Measurements from ENCODE around the gene ESR2. TPM values are rescaled to one million over a fixed set of nuclear protein-coding genes. Genes with fewer than 3 reads are reported as not detected.

ESR2 gene
- 0.31 to 0.44 TPM (median 0.43 TPM) in 3 replicates for total RNA-seq

GRCh38 chr14:64293976-64294671, at the start of gene ESR2:
ESR2 (minus strand) TSS chr14:64294371; CDS start chr14:64282985, 11,386 bp downstream.
- DNase-seq (ENCODE audit: low spot score in 2 of 2, unreplicated experiment in 2 of 2): peak; percentile 28 to 60
- peak within 1 kb of the TSS; percentile 70 for H3K4me3 Mint-ChIP-seq

GRCh38 chr14:64340560-64341196, 46.5 kb upstream of the ESR2 start:
- Mint-ChIP-seq H3K36me3 (peaks cover 5% of the 10 kb centered on the region), H3K4me3 (no peak overlapping the region), H3K4me1 (peaks cover 22% of the 10 kb centered on the region), H3K27ac (no peak overlapping the region), H3K9me3 (peaks cover 9% of the 10 kb centered on the region), H3K27me3 (ENCODE audit: low read depth) (no peaks in the 10 kb centered on the region)
- no peak for DNase-seq (ENCODE audit: low spot score in 2 of 2, unreplicated experiment in 2 of 2)
- TF ChIP-seq CTCF (IDR thresholded peaks at IDR 0.05; ENCODE audit: unreplicated experiment): no peak

More at GRCh38 chr14:64293976-64294671, at the start of gene ESR2:
- Mint-ChIP-seq H3K36me3 (no peaks in the 10 kb centered on the region), H3K27me3 (ENCODE audit: low read depth) (peaks cover 59% of the 10 kb centered on the region), H3K9me3 (no peaks in the 10 kb centered on the region), H3K27ac (no peak within 1 kb of the TSS), H3K4me1 (peaks cover 10% of the 10 kb centered on the region)
- no peak for TF ChIP-seq CTCF (IDR thresholded peaks at IDR 0.05; ENCODE audit: unreplicated experiment)

- DNase-seq (ENCODE audit: low spot score in 2 of 2, unreplicated experiment in 2 of 2): peak; percentile 86 to 90
- peak overlapping the region; percentile 94 for H3K27ac Mint-ChIP-seq
- H3K36me3 Mint-ChIP-seq: peaks cover 5% of the 10 kb centered on the region
- TF ChIP-seq CTCF (IDR thresholded peaks at IDR 0.05; ENCODE audit: unreplicated experiment): no peak
- H3K4me1 Mint-ChIP-seq: peaks cover 20% of the 10 kb centered on the region
- peaks cover 9% of the 10 kb centered on the region for H3K9me3 Mint-ChIP-seq
- H3K4me3 Mint-ChIP-seq: peak overlapping the region; percentile 87
- no peaks in the 10 kb centered on the region for H3K27me3 Mint-ChIP-seq (ENCODE audit: low read depth)
Measured at GRCh38 chr14:64338616-64339316, 44.6 kb upstream of the ESR2 start.

- Mint-ChIP-seq H3K9me3 (peaks cover 9% of the 10 kb centered on the region), H3K4me3 (peak overlapping the region; percentile 87), H3K27ac (peak overlapping the region; percentile 94), H3K27me3 (ENCODE audit: low read depth) (no peaks in the 10 kb centered on the region), H3K36me3 (peaks cover 5% of the 10 kb centered on the region), H3K4me1 (peaks cover 20% of the 10 kb centered on the region)
- TF ChIP-seq CTCF (IDR thresholded peaks at IDR 0.05; ENCODE audit: unreplicated experiment): no peak
- peak; percentile 69 to 80 for DNase-seq (ENCODE audit: low spot score in 2 of 2, unreplicated experiment in 2 of 2)
Measured at GRCh38 chr14:64337888-64338615, 43.9 kb upstream of the ESR2 start.

- DNase-seq (ENCODE audit: low spot score in 2 of 2, unreplicated experiment in 2 of 2): no peak
- TF ChIP-seq CTCF (IDR thresholded peaks at IDR 0.05; ENCODE audit: unreplicated experiment): no peak
- no peaks in the 10 kb centered on the region for H3K36me3 Mint-ChIP-seq
- no peaks in the 10 kb centered on the region for H3K27me3 Mint-ChIP-seq (ENCODE audit: low read depth)
- no peak overlapping the region for H3K4me3 Mint-ChIP-seq
- peaks cover 13% of the 10 kb centered on the region for H3K9me3 Mint-ChIP-seq
- no peaks in the 10 kb centered on the region for H3K4me1 Mint-ChIP-seq
- H3K27ac Mint-ChIP-seq: no peak overlapping the region
Measured at GRCh38 chr14:64329149-64329548, 35.0 kb upstream of the ESR2 start.

All from mesothelial cell of epicardium (in vitro differentiated cells).